Measurements from ENCODE around the gene RCBTB1.

Gene RCBTB1

GRCh38 chr13:49553888-49554287, 31.5 kb downstream of the RCBTB1 start:
- no peak for DNase-seq

GRCh38 chr13:49550942-49551644, 34.3 kb downstream of the RCBTB1 start:
- no peak for DNase-seq

GRCh38 chr13:49549289-49549688, 36.1 kb downstream of the RCBTB1 start:
- DNase-seq, result no peak

GRCh38 chr13:49546561-49546960, 38.8 kb downstream of the RCBTB1 start:
- no peak for DNase-seq

GRCh38 chr13:49545661-49546060, 39.7 kb downstream of the RCBTB1 start:
- DNase-seq, result no peak

- no peak for DNase-seq
These were observed 41.7 kb downstream of the RCBTB1 start for GRCh38 chr13:49543656-49544055.

GRCh38 chr13:49540552-49540951, 44.8 kb downstream of the RCBTB1 start:
- peak in 1 of 2 donors; percentile 31 for DNase-seq

GRCh38 chr13:49539746-49540145, 45.6 kb downstream of the RCBTB1 start:
- no peak for DNase-seq

GRCh38 chr13:49539313-49539712, 46.0 kb downstream of the RCBTB1 start:
- no peak for DNase-seq

GRCh38 chr13:49538404-49538803, 47.0 kb downstream of the RCBTB1 start:
- DNase-seq, result no peak

GRCh38 chr13:49536144-49536873, 49.0 kb downstream of the RCBTB1 start:
- no peak for DNase-seq

GRCh38 chr13:49533591-49534269, 51.6 kb downstream of the RCBTB1 start:
- no peak for DNase-seq

- no peak for DNase-seq
These were observed 52.3 kb downstream of the RCBTB1 start for GRCh38 chr13:49533011-49533410.

- DNase-seq, result no peak
These were observed 52.8 kb downstream of the RCBTB1 start for GRCh38 chr13:49532593-49532992.

- no peak for DNase-seq
These were observed 54.9 kb downstream of the RCBTB1 start for GRCh38 chr13:49530457-49530856.

- no peak for DNase-seq
These were observed 57.2 kb downstream of the RCBTB1 start for GRCh38 chr13:49528161-49528560.

GRCh38 chr13:49527123-49527522, 58.2 kb downstream of the RCBTB1 start:
- DNase-seq, result no peak

- DNase-seq, result no peak
These were observed 60.4 kb downstream of the RCBTB1 start for GRCh38 chr13:49524740-49525501.

- DNase-seq, result no peak
These were observed 64.1 kb downstream of the RCBTB1 start for GRCh38 chr13:49521224-49521623.

- no peak for DNase-seq
These were observed 67.9 kb downstream of the RCBTB1 start for GRCh38 chr13:49517461-49517860.

GRCh38 chr13:49516467-49516866, 68.9 kb downstream of the RCBTB1 start:
- no peak for DNase-seq

- DNase-seq, result no peak
These were observed 72.8 kb downstream of the RCBTB1 start for GRCh38 chr13:49512578-49512977.

- DNase-seq, result no peak
These were observed 81.4 kb downstream of the RCBTB1 start for GRCh38 chr13:49503951-49504350.
